OCI-LY7 (cell line): ENCODE results near the gene EPHA1. TPM values are rescaled to one million over a fixed set of nuclear protein-coding genes. Genes with fewer than 3 reads are reported as not detected.
"Not testable (repeated sequence)": the region's sequence is repeated elsewhere in the genome, so short reads cannot be mapped to it uniquely, and the experiment has no call there.

Experiments used
- BruUV-seq: library from RNA; stranded (reverse); fragments of 400-500 nt; replicated peaks from 2 replicates; lab custom pipeline; 2021; lab: Mats Ljungman, UMichigan
- CTCF ChIA-PET: fragments of 300-600 bp; sonication (Branson Sonifier 250); formaldehyde crosslinking; loops from one replicate; lab custom pipeline; 2022; ENCODE audit warnings: antibody characterized with exemption; ENCODE audit not compliant: unreplicated experiment; lab: Charles Lee
- POLR2A ChIA-PET: fragments of 300-600 bp; sonication (Branson Sonifier 250); formaldehyde crosslinking; loops from one replicate; lab custom pipeline; 2022; ENCODE audit warnings: antibody characterized with exemption; lab: Charles Lee
- DNase-seq: peaks from one replicate; pipeline ENCODE4 v3.0.0-alpha.2; 2015; ENCODE audit warnings: low spot score
- H2AFZ ChIP-seq: fragments of 200-600 bp; sonication (generic), shearing (Covaris generic); 2 replicates; pipeline ENCODE4 v1.6.1; 2014; ENCODE audit warnings: mild to moderate bottlenecking, antibody characterized with exemption, low read length, moderate library complexity
- H3K27ac ChIP-seq: fragments of 200-600 bp; sonication (generic); 2 replicates; pipeline ENCODE4 v1.5.1; 2014; ENCODE audit warnings: mixed run types, low read depth, mild to moderate bottlenecking, moderate library complexity, low read length, inconsistent platforms; ENCODE audit not compliant: poor library complexity, severe bottlenecking
- H3K36me3 ChIP-seq: fragments of 200-600 bp; sonication (generic); 2 replicates; pipeline ENCODE4 v1.6.1; 2014; ENCODE audit warnings: mild to moderate bottlenecking, antibody characterized with exemption, low read length, moderate library complexity, mixed read lengths; ENCODE audit not compliant: insufficient read depth
- H3K4me1 ChIP-seq: fragments of 200-600 bp; sonication (generic); 2 replicates; pipeline ENCODE4 v1.5.1; 2014; ENCODE audit warnings: mild to moderate bottlenecking, low read length; ENCODE audit not compliant: insufficient read depth, poor library complexity, severe bottlenecking
- H3K4me2 ChIP-seq: fragments of 200-600 bp; sonication (generic); 2 replicates; pipeline ENCODE4 v1.6.1; 2014; ENCODE audit warnings: mild to moderate bottlenecking, low read length
- H3K4me3 ChIP-seq: fragments of 200-600 bp; sonication (generic); 2 replicates; pipeline ENCODE4 v1.5.1; 2014; ENCODE audit warnings: mild to moderate bottlenecking, low read depth, low read length; ENCODE audit not compliant: poor library complexity, severe bottlenecking
- H3K79me2 ChIP-seq: fragments of 200-600 bp; sonication (generic); 2 replicates; pipeline ENCODE4 v1.6.1; 2016; ENCODE audit warnings: low read depth, mild to moderate bottlenecking, low read length, moderate library complexity, mixed read lengths; ENCODE audit not compliant: insufficient read depth
- H3K9me2 ChIP-seq: fragments of 200-600 bp; sonication (generic); 2 replicates; pipeline ENCODE4 v1.6.1; 2016; ENCODE audit warnings: mild to moderate bottlenecking, low read length, mixed read lengths; ENCODE audit not compliant: insufficient read depth
- H3K9me3 ChIP-seq: fragments of 200-600 bp; sonication (generic); 2 replicates; pipeline ENCODE4 v1.6.1; 2014; ENCODE audit warnings: mild to moderate bottlenecking, mixed run types, low read length, mixed read lengths
- H4K20me1 ChIP-seq: fragments of 200-600 bp; sonication (generic); 2 replicates; pipeline ENCODE4 v1.6.1; 2014; ENCODE audit warnings: mild to moderate bottlenecking, antibody characterized with exemption, low read length, moderate library complexity, mixed read lengths; ENCODE audit not compliant: insufficient read depth
- EZH2phosphoT487 ChIP-seq: fragments of 200-600 bp; sonication (generic); IDR thresholded peaks from 2 replicates; pipeline ENCODE4 v1.6.1; 2018; ENCODE audit warnings: low read depth, borderline replicate concordance, mild to moderate bottlenecking, mixed run types, antibody characterized with exemption, low read length, moderate library complexity, mixed read lengths
- intact Hi-C: fragments of 100-400 bp; cut with micrococcal nuclease; formaldehyde crosslinking; loops from one replicate; pipeline ENCODE4 v1.10.0; 2022; ENCODE audit not compliant: unreplicated experiment
- total RNA-seq, 2 experiments: library from RNA; depleted of rRNA in 1 of 2; stranded (reverse); fragments of >200 nt in 1 of 2; shearing (Covaris generic) in 1 of 2; gene quantifications; 2 replicates each; pipeline ENCODE4 v1.2.3, GENCODE V29; 2014 to 2022
- TF ChIP-seq, protein P1 (sequence below): fragments of 200-600 bp; sonication (generic); conservative IDR thresholded peaks from 2 replicates; pipeline ENCODE4 v1.5.1; 2014; ENCODE audit warnings: mild to moderate bottlenecking, antibody characterized with exemption, low read length, moderate library complexity, mixed read lengths

EPHA1 gene
- total RNA-seq, 2 experiments from 2014 or later = not detected

DNA sequence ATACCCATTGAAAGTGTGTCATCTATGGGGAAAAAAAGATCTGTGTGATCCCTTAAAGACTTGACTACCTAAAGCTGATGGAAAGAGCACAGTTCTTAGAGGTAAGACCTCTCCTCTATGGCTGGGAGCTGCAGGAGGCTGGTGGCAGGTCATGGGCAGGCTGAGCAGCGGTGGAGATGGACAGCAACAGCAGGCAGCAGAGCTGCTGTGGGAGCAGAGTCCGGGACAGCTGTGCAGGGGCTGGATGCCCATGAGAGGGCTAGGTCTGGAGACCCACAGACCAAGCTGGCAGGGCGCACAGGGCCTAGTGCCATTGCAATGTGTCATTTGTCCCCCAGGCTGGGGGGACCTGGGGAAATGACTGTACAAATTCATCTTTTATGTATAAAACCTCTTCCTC is 13.4 kb upstream of the EPHA1 start:
- Histone ChIP-seq H3K9me2 (no peaks in the 10 kb centered on the region), H3K4me1 (no peaks in the 10 kb centered on the region), H3K79me2 (no peaks in the 10 kb centered on the region), H3K4me2 (no peak overlapping the region), H3K27ac (no peak overlapping the region), H3K9me3 (no peaks in the 10 kb centered on the region), H3K4me3 (no peak overlapping the region), H2AFZ (no peak overlapping the region), H4K20me1 (no peaks in the 10 kb centered on the region), H3K36me3 (no peaks in the 10 kb centered on the region)
- ChIA-PET POLR2A (no interaction called here), CTCF (no interaction called here)
- DNase-seq = no peak
- BruUV-seq = no TSS peak
- intact Hi-C loops = no loop called here
- TF ChIP-seq, protein P1, sequence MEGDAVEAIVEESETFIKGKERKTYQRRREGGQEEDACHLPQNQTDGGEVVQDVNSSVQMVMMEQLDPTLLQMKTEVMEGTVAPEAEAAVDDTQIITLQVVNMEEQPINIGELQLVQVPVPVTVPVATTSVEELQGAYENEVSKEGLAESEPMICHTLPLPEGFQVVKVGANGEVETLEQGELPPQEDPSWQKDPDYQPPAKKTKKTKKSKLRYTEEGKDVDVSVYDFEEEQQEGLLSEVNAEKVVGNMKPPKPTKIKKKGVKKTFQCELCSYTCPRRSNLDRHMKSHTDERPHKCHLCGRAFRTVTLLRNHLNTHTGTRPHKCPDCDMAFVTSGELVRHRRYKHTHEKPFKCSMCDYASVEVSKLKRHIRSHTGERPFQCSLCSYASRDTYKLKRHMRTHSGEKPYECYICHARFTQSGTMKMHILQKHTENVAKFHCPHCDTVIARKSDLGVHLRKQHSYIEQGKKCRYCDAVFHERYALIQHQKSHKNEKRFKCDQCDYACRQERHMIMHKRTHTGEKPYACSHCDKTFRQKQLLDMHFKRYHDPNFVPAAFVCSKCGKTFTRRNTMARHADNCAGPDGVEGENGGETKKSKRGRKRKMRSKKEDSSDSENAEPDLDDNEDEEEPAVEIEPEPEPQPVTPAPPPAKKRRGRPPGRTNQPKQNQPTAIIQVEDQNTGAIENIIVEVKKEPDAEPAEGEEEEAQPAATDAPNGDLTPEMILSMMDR = no peak
- no peak for TF ChIP-seq EZH2phosphoT487

DNA sequence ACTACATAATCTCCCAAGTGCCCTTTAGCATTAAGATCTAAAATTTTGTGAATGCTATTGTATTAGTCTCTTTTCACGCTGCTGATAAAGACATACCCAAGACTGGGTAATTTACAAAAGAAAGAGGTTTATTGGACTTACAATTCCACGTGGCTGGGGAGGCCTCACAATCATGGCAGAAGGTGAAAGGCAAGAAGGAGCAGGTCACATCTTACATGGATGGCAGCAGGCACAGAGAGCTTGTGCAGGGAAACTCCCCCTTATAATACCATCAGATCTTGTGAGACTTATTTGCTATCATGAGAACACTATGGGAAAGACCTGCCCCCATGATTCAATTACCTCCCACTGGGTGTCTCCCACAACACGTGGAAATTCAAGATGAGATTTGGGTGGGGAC is 12.0 kb upstream of the EPHA1 start:
- H4K20me1 ChIP-seq, H3K9me3 ChIP-seq, H3K27ac ChIP-seq, intact Hi-C loops, H3K4me2 ChIP-seq, H3K4me3 ChIP-seq, H3K4me1 ChIP-seq, CTCF ChIA-PET, BruUV-seq, DNase-seq, H3K36me3 ChIP-seq, H3K79me2 ChIP-seq, H3K9me2 ChIP-seq, H2AFZ ChIP-seq: not testable (repeated sequence)
- POLR2A ChIA-PET = interaction anchor here (0.5 to 1.2 kb wide), 2 partner anchors 11 to 51 kb away, joined by 3 read pairs; no protein-coding TSS in a partner anchor

DNA sequence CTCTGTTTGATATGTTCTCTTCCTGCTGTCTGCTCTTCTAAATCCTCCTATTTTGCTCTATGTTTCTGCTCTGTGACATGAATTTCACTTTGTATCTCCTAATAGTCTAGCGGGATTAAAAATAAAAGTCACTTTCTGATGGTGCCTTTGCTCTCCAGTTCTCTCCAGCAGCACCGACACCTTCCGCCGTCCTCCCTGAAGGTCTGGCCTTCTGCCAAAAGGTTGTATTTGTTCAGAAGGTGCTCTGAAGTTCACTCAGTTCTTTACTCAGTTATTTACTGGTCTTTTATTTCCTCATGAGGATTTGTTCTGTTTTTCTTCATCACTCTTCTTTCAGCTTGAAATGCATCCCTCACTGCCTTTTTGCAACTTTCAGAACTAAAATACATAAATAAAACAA is 11.2 kb upstream of the EPHA1 start:
- TF ChIP-seq EZH2phosphoT487 = no peak
- TF ChIP-seq, protein P1 = no peak
- DNase-seq = no peak
- H3K9me3 ChIP-seq = no peaks in the 10 kb centered on the region
- intact Hi-C loops = loop anchor here (5.0 kb wide), 1 partner anchor 93 kb away; no protein-coding TSS in a partner anchor
- no peaks in the 10 kb centered on the region for H3K79me2 ChIP-seq
- no peaks in the 10 kb centered on the region for H3K36me3 ChIP-seq
- H3K9me2 ChIP-seq = no peaks in the 10 kb centered on the region
- no peaks in the 10 kb centered on the region for H4K20me1 ChIP-seq
- H3K27ac ChIP-seq = no peak overlapping the region
- no peak overlapping the region for H3K4me3 ChIP-seq
- H3K4me2 ChIP-seq = no peak overlapping the region
- POLR2A ChIA-PET = interaction anchor here (0.5 to 1.2 kb wide), 2 partner anchors 12 to 50 kb away, joined by 3 read pairs; no protein-coding TSS in a partner anchor
- no TSS peak for BruUV-seq
- no peak overlapping the region for H2AFZ ChIP-seq
- no peaks in the 10 kb centered on the region for H3K4me1 ChIP-seq
- CTCF ChIA-PET = no interaction called here
